Chondrocyte (in vitro differentiated cells): ENCODE data around the gene SNX9. TPM values are rescaled to one million over a fixed set of nuclear protein-coding genes. Genes with fewer than 3 reads are reported as not detected.

Source experiments
- total RNA-seq: library from RNA; stranded (reverse); gene quantifications from 3 replicates; pipeline ENCODE4 v1.2.1, GENCODE V29; 2021

The SNX9 gene
- total RNA-seq, 1 donor from 2014 or later: 43.9 TPM

Other genes starting within 250 kb of the SNX9 start
- 29.2 to 54.5 TPM (median 53.1 TPM) in 3 replicates for gene SYNJ2, start 158.6 kb downstream of the SNX9 start, total RNA-seq